A549 (cell line): ENCODE data around the gene DNAH11. TPM values are rescaled to one million over a fixed set of nuclear protein-coding genes. Genes with fewer than 3 reads are reported as not detected.
"Not testable (repeated sequence)": the region's sequence is repeated elsewhere in the genome, so short reads cannot be mapped to it uniquely, and the experiment has no call there.

ENCODE experiments used
- ATAC-seq, 2 experiments: fragments of 200-7000 bp in 1 of 2; fragments of >200 bp in 1 of 2; cut with Nextera tagmentation in 1 of 2; cut with Tn5 transposase in 1 of 2; 3 replicates each; pipeline versions ENCODE4 v1.8.0 to v1.9.1; 2018 to 2020; ENCODE audit warnings: mild to moderate bottlenecking in 1 of 2, moderate library complexity in 1 of 2
- CTCF ChIA-PET: fragments of 300-600 bp; sonication (Branson Sonifier 250); formaldehyde crosslinking; extraction: SDS; loops from one replicate; lab custom pipeline; 2021; ENCODE audit warnings: antibody characterized with exemption, inconsistent platforms; lab: Yijun Ruan, JAX
- POLR2A ChIA-PET: fragments of 350-600 bp; formaldehyde crosslinking; extraction: SDS; loops from one replicate; lab custom pipeline; 2021; ENCODE audit warnings: antibody characterized with exemption, inconsistent platforms; lab: Yijun Ruan, JAX
- DNase-seq, 2 experiments: peaks; one replicate each; pipeline versions ENCODE4 v3.0.0 to v3.0.0-alpha.2; 2011 to 2016; ENCODE audit warnings: low read depth in 1 of 2, low spot score in 1 of 2
- FAIRE-seq: peaks from 2 replicates; lab custom pipeline; 2011; peaks lifted over from hg19 to GRCh38; lab: Jason Lieb, UNC
- H3K27ac ChIP-seq, 2 experiments: fragments of >200 bp; sonication (Bioruptor Twin); formaldehyde crosslinking; 3 replicates each; pipeline ENCODE4 v1.5.1; 2016 to 2017
- H3K4me1 ChIP-seq: fragments of >200 bp; sonication (Bioruptor Twin); formaldehyde crosslinking; 3 replicates; pipeline ENCODE4 v1.6.1; 2016
- H3K4me2 ChIP-seq: fragments of >200 bp; sonication (Bioruptor Twin); formaldehyde crosslinking; 3 replicates; pipeline ENCODE4 v1.6.1; 2016
- H3K4me3 ChIP-seq: fragments of >200 bp; sonication (Bioruptor Twin); formaldehyde crosslinking; 3 replicates; pipeline ENCODE4 v1.5.1; 2016
- H3K9me3 ChIP-seq: fragments of >200 bp; sonication (Bioruptor Twin); formaldehyde crosslinking; 3 replicates; pipeline ENCODE4 v1.6.1; 2016
- BHLHE40 ChIP-seq: IDR thresholded peaks from 2 replicates; pipeline ENCODE4 v1.6.1; 2012; ENCODE audit warnings: low read depth, low read length, inconsistent platforms
- CBX2 ChIP-seq: fragments of 200-600 bp; sonication (generic); IDR thresholded peaks from 2 replicates; pipeline ENCODE4 v1.6.1; 2016; ENCODE audit warnings: low read depth, mild to moderate bottlenecking, borderline replicate concordance
- CEBPB ChIP-seq, 2 experiments: fragments of >200 bp in 1 of 2; sonication (Bioruptor Twin) in 1 of 2; formaldehyde crosslinking in 1 of 2; IDR thresholded peaks; 2 replicates each; pipeline ENCODE4 v1.6.1; 2012 to 2016
- FOSL2 ChIP-seq, 2 experiments: fragments of 450-650 bp in 1 of 2; fragments of >200 bp in 1 of 2; sonication (Bioruptor Twin) in 1 of 2; formaldehyde crosslinking; IDR thresholded peaks; 2 replicates each; pipeline versions ENCODE4 v1.5.0 to v1.6.1; 2016 to 2020; ENCODE audit warnings: mild to moderate bottlenecking in 1 of 2, moderate library complexity in 1 of 2
- GATA3 ChIP-seq: IDR thresholded peaks from 2 replicates; pipeline ENCODE4 v1.6.1; 2012; ENCODE audit warnings: borderline replicate concordance
- JUN ChIP-seq, 2 experiments: fragments of >200 bp; sonication (Bioruptor Twin); formaldehyde crosslinking; IDR thresholded peaks; 2 replicates in 1 of 2; 3 replicates in 1 of 2; pipeline ENCODE4 v1.6.1; 2016 to 2017
- MAX ChIP-seq: IDR thresholded peaks from 2 replicates; pipeline ENCODE4 v1.6.1; 2012
- NFE2L2 ChIP-seq: fragments of 150-350 bp; conservative IDR thresholded peaks from 2 replicates; pipeline ENCODE4 v1.6.1; 2014; ENCODE audit warnings: low read length
- PBX3 ChIP-seq: IDR thresholded peaks from 2 replicates; pipeline ENCODE4 v1.6.1; 2012
- POLR2AphosphoS2 ChIP-seq: conservative IDR thresholded peaks from 2 replicates; pipeline ENCODE4 v1.6.1; 2012; ENCODE audit warnings: low read length, improper control_type of control experiment, inconsistent platforms
- TFCP2L1 ChIP-seq: fragments of 250-450 bp; sonication (Bioruptor Pico); IDR thresholded peaks from 2 replicates; pipeline ENCODE4 v1.5.0; 2021; ENCODE audit warnings: mild to moderate bottlenecking
- ZNF302 ChIP-seq: fragments of 250-450 bp; sonication (Bioruptor Pico); IDR thresholded peaks from 2 replicates; pipeline ENCODE4 v1.9.0; 2021; ENCODE audit warnings: inconsistent platforms, mild to moderate bottlenecking, moderate library complexity
- ZSCAN20 ChIP-seq: fragments of 250-450 bp; sonication (Bioruptor Pico); IDR thresholded peaks from 2 replicates; pipeline ENCODE4 v1.8.0; 2022; ENCODE audit warnings: mild to moderate bottlenecking, moderate library complexity
- WGBS: methylation state at CpG from one replicate; pipeline ENCODE4 v1.1.6; 2017; ENCODE audit errors: missing lambda C conversion rate; 5-methylcytosine and 5-hydroxymethylcytosine counted together
- polyA plus RNA-seq, 4 experiments: library from polyadenylated mRNA; depleted of rRNA in 3 of 4; stranded (reverse); fragments of >200 nt; fragmentation: RNase III in 1 of 4; extraction: RNeasy Plus Mini Kit Qiagen cat#74134 plus additional on column Dnase treatment in 1 of 4; gene quantifications; 2 replicates in 3 of 4; 3 replicates in 1 of 4; pipeline ENCODE4 v1.2.3, GENCODE V29; 2011 to 2017

The DNAH11 gene
- polyA plus RNA-seq, 2 of the 4 experiments (the other 2 are of a cell fraction): 0.03 to 0.13 TPM

- Histone ChIP-seq H3K27ac (no peak overlapping the region), H3K4me2 (no peak overlapping the region), H3K9me3 (no peaks in the 10 kb centered on the region), H3K4me1 (no peaks in the 10 kb centered on the region), H3K4me3 (no peak overlapping the region)
- no peak for ATAC-seq
- ChIA-PET CTCF (no interaction called here), POLR2A (no interaction called here)
- no peak for FAIRE-seq
- 40% methylated on average over 6 of the region's 6 CpGs for WGBS
- DNase-seq: no peak
- TF ChIP-seq NFE2L2 (no peak), TFCP2L1 (no peak), PBX3 (no peak)
These were observed 308.7 kb downstream of the DNAH11 start for GRCh38 chr7:21851559-21851967.

- H3K9me3 ChIP-seq, ATAC-seq, H3K4me2 ChIP-seq, CTCF ChIA-PET, H3K27ac ChIP-seq, H3K4me3 ChIP-seq, H3K4me1 ChIP-seq, DNase-seq, POLR2A ChIA-PET, FAIRE-seq: not testable (repeated sequence)
- 26% methylated on average over 7 of the region's 7 CpGs for WGBS
These were observed 322.9 kb downstream of the DNAH11 start for GRCh38 chr7:21865631-21866204.

GRCh38 chr7:21866731-21867130 is 323.9 kb downstream of the DNAH11 start:
- WGBS: 3% methylated on average over 1 of the region's 1 CpG
- Histone ChIP-seq H3K4me1 (peaks cover 4% of the 10 kb centered on the region; the same call in 1 of the 3 replicates), H3K4me3 (no peak overlapping the region), H3K4me2 (no peak overlapping the region), H3K9me3 (no peaks in the 10 kb centered on the region), H3K27ac (no peak overlapping the region)
- no peak for DNase-seq
- no peak for FAIRE-seq
- TF ChIP-seq POLR2AphosphoS2 (no peak), FOSL2 (IDR thresholded peaks at IDR 0.05) (no peak), FOSL2 (CRISPR knock-in tag; IDR thresholded peaks at IDR 0.05) (no peak), ZNF302 (CRISPR knock-in tag) (no peak)
- no peak for ATAC-seq
- ChIA-PET CTCF (no interaction called here), POLR2A (no interaction called here)

- CTCF ChIA-PET: interaction anchor here (1.6 kb wide), 1 partner anchor 613 kb away, joined by 4 read pairs; no protein-coding TSS in a partner anchor
- ATAC-seq: no peak
- no peaks in the 10 kb centered on the region for H3K9me3 ChIP-seq
- FAIRE-seq: no peak
- TF ChIP-seq CBX2 (no peak), BHLHE40 (no peak), ZSCAN20 (no peak), GATA3 (no peak), PBX3 (no peak), POLR2AphosphoS2 (no peak), MAX (no peak)
- peaks cover 4% of the 10 kb centered on the region; the same call in 1 of the 3 replicates for H3K4me1 ChIP-seq
- no peak for DNase-seq
- H3K27ac ChIP-seq: no peak overlapping the region
- H3K4me2 ChIP-seq: no peak overlapping the region
- no peak overlapping the region for H3K4me3 ChIP-seq
- POLR2A ChIA-PET: no interaction called here
These were observed 324.4 kb downstream of the DNAH11 start for GRCh38 chr7:21867226-21867625.

GRCh38 chr7:21867816-21868575 is 325.2 kb downstream of the DNAH11 start:
- Histone ChIP-seq H3K4me3 (no peak overlapping the region), H3K27ac (no peak overlapping the region), H3K4me1 (peaks cover 4% of the 10 kb centered on the region; the same call in 1 of the 3 replicates), H3K9me3 (no peaks in the 10 kb centered on the region), H3K4me2 (no peak overlapping the region)
- POLR2A ChIA-PET: no interaction called here
- WGBS: 51% methylated on average over 8 of the region's 8 CpGs
- CTCF ChIA-PET: interaction anchor here (1.6 kb wide), 1 partner anchor 614 kb away, joined by 4 read pairs; no protein-coding TSS in a partner anchor
- DNase-seq (no peak), FAIRE-seq (no peak), ATAC-seq (no peak)
- TF ChIP-seq JUN (IDR thresholded peaks at IDR 0.05) (no peak), CEBPB (IDR thresholded peaks at IDR 0.05) (peak in 1 of 2 experiments; percentile 44; a peak in 1 of 4 replicates)
